Lower leg skin (tissue), 3 donors: Measurements from ENCODE around the gene KIF13A.
"Not testable (repeated sequence)": the region's sequence is repeated elsewhere in the genome, so short reads cannot be mapped to it uniquely, and the experiment has no call there.

ENCODE experiments used
- CTCF ChIP-seq, 3 donors: fragments of 450-650 bp; IDR thresholded peaks; one replicate each; pipeline ENCODE4 v1.5.1; 2016; ENCODE audit warnings: antibody characterized with exemption in 3 of 3, mild to moderate bottlenecking in 3 of 3, moderate library complexity in 2 of 3
- POLR2A ChIP-seq, 2 donors: fragments of 450-650 bp; IDR thresholded peaks; one replicate each; pipeline ENCODE4 v1.6.1; 2016 to 2017; ENCODE audit warnings: antibody characterized with exemption in 2 of 2, mild to moderate bottlenecking in 1 of 2, moderate library complexity in 1 of 2

- not testable (repeated sequence) for TF ChIP-seq CTCF, POLR2A (IDR thresholded peaks at IDR 0.05)
These were observed 97.7 kb downstream of the KIF13A start for GRCh38 chr6:17889777-17890176.
